Activated T-cell treated with anti-CD3 and anti-CD28 coated beads, Interleukin-2, amount 50 U/mL, for 24 hours (primary cell): Measurements from ENCODE around the gene NOL3.
A peak's percentile ranks its signal among the peaks of the same experiment; 100 is the strongest.

Experiments
- DNase-seq: peaks from one replicate; pipeline ENCODE4 v3.0.0-alpha.2; 2020
- H3K27ac Mint-ChIP-seq: 2 replicates; pipeline ENCODE4 v1.8.0; 2020; ENCODE audit warnings: mild to moderate bottlenecking, mixed read lengths
- H3K27me3 Mint-ChIP-seq: 2 replicates; pipeline ENCODE4 v1.8.0; 2020; ENCODE audit warnings: mixed read lengths
- H3K36me3 Mint-ChIP-seq: 2 replicates; pipeline ENCODE4 v1.8.0; 2020; ENCODE audit warnings: low read depth, mixed read lengths
- H3K4me1 Mint-ChIP-seq: 2 replicates; pipeline ENCODE4 v1.8.0; 2020; ENCODE audit warnings: low read depth, mixed read lengths
- H3K4me3 Mint-ChIP-seq: 2 replicates; pipeline ENCODE4 v1.8.0; 2020; ENCODE audit warnings: mild to moderate bottlenecking, moderate library complexity, mixed read lengths
- H3K9me3 Mint-ChIP-seq: 2 replicates; pipeline ENCODE4 v1.8.0; 2020; ENCODE audit warnings: mixed read lengths

NOL3 gene

DNA sequence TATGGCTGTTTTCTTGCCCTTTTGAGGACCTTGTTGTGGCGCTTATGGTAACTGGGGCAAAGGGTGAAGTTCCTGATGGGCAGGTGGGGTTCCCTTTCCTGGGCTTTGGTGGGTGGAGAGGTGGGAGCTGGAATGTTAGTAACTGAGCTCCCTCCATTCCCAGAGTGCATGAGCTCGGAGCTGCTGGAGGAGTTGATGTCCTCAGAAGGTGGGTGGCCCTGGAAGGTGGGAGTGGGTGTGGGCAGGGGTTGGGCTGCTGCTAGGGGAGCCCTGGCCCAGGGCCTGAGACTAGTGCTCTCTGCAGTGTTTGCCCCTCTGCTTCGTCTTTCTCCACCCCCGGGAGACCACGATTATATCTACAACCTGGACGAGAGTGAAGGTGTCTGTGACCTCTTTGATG, 27.4 kb downstream of the NOL3 start:
- Mint-ChIP-seq H3K4me3 (no peak overlapping the region), H3K36me3 (peaks cover 91% of the 10 kb centered on the region), H3K4me1 (peaks cover 41% of the 10 kb centered on the region), H3K27ac (peak overlapping the region; percentile 55), H3K27me3 (no peaks in the 10 kb centered on the region), H3K9me3 (no peaks in the 10 kb centered on the region)
- DNase-seq: no peak

DNA sequence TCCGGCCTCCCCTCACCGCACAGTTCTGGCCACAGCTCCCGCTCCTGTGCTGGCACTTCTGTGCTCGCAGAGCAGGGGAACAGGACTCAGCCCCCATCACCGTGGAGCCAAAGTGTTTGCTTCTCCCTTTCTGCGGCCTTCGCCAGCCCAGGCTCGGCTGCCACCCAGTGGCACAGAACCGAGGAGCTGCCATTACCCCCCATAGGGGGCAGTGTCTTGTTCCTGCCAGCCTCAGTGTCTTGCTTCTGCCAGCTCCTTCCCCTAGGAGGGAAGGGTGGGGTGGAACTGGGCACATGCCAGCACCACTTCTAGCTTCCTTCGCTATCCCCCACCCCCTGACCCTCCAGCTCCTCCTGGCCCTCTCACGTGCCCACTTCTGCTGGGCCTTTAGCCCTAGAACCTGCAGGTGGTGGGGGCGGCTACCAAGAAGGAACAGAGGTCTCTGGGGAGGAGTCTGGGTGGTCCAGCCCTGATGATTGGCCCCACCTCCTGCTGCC, 27.9 kb downstream of the NOL3 start:
- Mint-ChIP-seq H3K4me1 (peaks cover 35% of the 10 kb centered on the region), H3K27me3 (no peaks in the 10 kb centered on the region), H3K27ac (no peak overlapping the region), H3K4me3 (no peak overlapping the region), H3K36me3 (peaks cover 87% of the 10 kb centered on the region), H3K9me3 (no peaks in the 10 kb centered on the region)
- no peak for DNase-seq

DNA sequence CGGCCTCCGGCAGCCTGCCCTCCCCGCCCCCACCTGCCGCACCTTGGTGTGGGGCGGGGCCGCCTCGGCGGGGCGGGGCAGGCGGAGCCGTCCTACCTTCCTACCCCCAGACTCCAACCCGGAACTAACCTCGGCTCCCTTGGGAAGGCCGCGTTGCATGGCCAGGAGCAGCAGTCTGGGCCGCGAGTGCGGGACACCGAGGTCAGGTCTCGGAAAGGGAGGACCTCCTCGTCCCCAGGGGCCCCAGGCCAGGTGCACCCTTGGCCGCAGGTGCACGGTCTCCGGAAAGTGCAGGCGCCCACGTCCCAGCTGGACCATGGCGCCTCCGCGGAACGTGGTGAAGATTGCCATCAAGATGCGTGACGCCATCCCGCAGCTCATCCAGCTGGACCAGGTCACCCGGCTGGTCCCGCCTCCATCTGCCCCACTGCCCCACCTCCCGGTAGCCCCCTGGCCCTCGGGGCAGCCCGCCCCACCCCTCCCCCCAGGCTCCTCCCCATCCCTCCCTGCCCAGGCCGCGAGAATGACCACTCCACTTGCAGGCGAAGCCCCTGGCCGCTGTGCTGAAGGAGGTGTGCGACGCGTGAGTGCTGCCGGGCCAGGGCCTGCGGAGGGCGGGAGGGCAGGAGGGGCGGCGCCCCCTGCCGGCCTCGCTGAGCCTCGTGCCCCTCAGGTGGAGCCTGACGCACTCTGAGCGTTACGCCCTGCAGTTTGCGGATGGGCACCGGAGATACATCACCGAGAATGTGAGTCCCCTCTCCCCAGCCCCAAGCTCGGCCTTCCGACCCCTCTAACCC, 28.9 kb downstream of the NOL3 start, which contains the start of gene ELMO3:
ELMO3 (plus strand) TSS at position 121 of the 797 bp plus-strand sequence; CDS start at position 317, 196 bp downstream.
- peaks cover 26% of the 10 kb centered on the region for H3K4me1 Mint-ChIP-seq
- H3K36me3 Mint-ChIP-seq: peaks cover 87% of the 10 kb centered on the region
- peak within 1 kb of the TSS; percentile 55 for H3K27ac Mint-ChIP-seq
- no peak for DNase-seq
- H3K9me3 Mint-ChIP-seq: no peaks in the 10 kb centered on the region
- no peaks in the 10 kb centered on the region for H3K27me3 Mint-ChIP-seq
- no peak within 1 kb of the TSS for H3K4me3 Mint-ChIP-seq

DNA sequence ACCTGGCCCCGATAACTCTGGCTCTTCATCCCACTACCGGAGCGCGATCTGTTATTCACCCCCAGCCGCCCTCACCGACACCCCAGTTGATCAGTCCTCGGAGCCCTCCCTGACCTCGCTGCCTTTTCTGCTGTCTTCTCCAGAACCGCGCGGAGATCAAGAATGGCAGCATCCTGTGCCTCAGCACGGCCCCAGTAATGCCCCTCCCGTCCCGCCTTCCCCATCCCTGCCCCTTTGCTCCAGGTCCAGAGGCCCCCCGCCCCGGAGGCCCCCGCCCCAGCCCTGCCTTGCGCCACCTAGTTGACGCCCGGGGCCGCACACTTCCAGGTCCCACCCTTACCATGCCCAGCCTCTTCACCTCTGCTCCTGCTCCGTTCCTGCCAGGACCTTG, 29.5 kb downstream of the NOL3 start:
- no peak overlapping the region for H3K4me3 Mint-ChIP-seq
- no peaks in the 10 kb centered on the region for H3K9me3 Mint-ChIP-seq
- peaks cover 20% of the 10 kb centered on the region for H3K4me1 Mint-ChIP-seq
- no peaks in the 10 kb centered on the region for H3K27me3 Mint-ChIP-seq
- DNase-seq: no peak
- no peak overlapping the region for H3K27ac Mint-ChIP-seq
- H3K36me3 Mint-ChIP-seq: peaks cover 87% of the 10 kb centered on the region

DNA sequence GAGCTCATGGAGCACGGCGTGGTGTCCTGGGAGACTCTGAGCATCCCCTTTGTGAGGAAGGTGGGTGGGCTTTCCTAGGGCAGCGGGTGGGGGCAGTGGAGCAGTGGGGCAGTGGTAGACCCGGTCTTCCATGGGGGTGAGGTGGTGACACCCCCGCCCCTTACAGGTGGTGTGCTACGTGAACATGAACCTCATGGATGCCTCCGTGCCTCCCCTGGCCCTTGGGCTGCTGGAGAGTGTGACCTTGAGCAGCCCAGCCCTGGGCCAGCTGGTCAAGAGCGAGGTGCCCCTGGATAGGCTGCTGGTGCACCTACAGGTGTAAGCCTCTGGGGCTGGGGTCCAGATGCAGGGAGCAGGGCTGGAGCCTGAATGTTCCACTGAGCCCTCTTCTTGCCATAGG, 30.2 kb downstream of the NOL3 start:
- Mint-ChIP-seq H3K27ac (no peak overlapping the region), H3K27me3 (no peaks in the 10 kb centered on the region), H3K4me3 (no peak overlapping the region), H3K4me1 (peaks cover 15% of the 10 kb centered on the region), H3K36me3 (peaks cover 80% of the 10 kb centered on the region), H3K9me3 (no peaks in the 10 kb centered on the region)
- DNase-seq: no peak

- Mint-ChIP-seq H3K27ac (no peak overlapping the region), H3K9me3 (no peaks in the 10 kb centered on the region), H3K4me3 (no peak overlapping the region), H3K4me1 (peaks cover 5% of the 10 kb centered on the region), H3K27me3 (no peaks in the 10 kb centered on the region), H3K36me3 (peaks cover 78% of the 10 kb centered on the region)
- DNase-seq: no peak
Measured at GRCh38 chr16:67201411-67202345, 31.3 kb downstream of the NOL3 start.

GRCh38 chr16:67202426-67202825, 32.1 kb downstream of the NOL3 start:
- H3K9me3 Mint-ChIP-seq: no peaks in the 10 kb centered on the region
- DNase-seq: no peak
- peaks cover 73% of the 10 kb centered on the region for H3K36me3 Mint-ChIP-seq
- H3K4me3 Mint-ChIP-seq: no peak overlapping the region
- no peak overlapping the region for H3K27ac Mint-ChIP-seq
- no peaks in the 10 kb centered on the region for H3K27me3 Mint-ChIP-seq
- H3K4me1 Mint-ChIP-seq: no peaks in the 10 kb centered on the region

DNA sequence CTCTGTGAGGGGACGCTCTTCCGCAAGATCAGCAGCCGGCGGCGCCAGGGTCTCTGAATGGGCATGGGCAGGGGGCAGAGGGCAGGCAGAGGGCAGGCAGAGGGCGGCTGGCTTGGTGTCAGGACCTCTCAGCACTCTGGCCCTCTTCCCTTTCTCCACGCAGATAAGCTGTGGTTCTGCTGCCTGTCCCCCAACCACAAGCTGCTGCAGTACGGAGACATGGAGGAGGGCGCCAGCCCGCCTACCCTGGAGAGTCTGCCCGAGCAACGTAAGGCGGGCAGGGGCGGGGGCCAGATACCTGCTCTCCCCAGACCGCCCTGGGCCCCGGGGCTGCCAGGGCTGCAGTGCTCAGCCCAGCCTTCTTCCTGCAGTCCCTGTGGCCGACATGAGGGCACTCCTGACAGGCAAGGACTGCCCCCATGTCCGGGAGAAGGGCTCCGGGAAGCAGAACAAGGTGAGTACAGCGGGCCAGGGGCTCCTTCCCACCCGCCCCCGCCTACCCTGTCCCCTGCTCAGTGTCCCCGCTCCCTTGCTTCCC, 32.7 kb downstream of the NOL3 start:
- Mint-ChIP-seq H3K4me3 (no peak overlapping the region), H3K4me1 (no peaks in the 10 kb centered on the region), H3K27ac (no peak overlapping the region), H3K27me3 (no peaks in the 10 kb centered on the region), H3K36me3 (peaks cover 67% of the 10 kb centered on the region), H3K9me3 (no peaks in the 10 kb centered on the region)
- no peak for DNase-seq

- Mint-ChIP-seq H3K4me1 (no peaks in the 10 kb centered on the region), H3K27ac (peak overlapping the region; percentile 14), H3K36me3 (peaks cover 61% of the 10 kb centered on the region), H3K9me3 (no peaks in the 10 kb centered on the region), H3K27me3 (no peaks in the 10 kb centered on the region), H3K4me3 (no peak overlapping the region)
- DNase-seq: no peak
Measured at GRCh38 chr16:67204076-67204475, 33.7 kb downstream of the NOL3 start.

GRCh38 chr16:67206129-67206837, 35.9 kb downstream of the NOL3 start:
- Mint-ChIP-seq H3K27me3 (no peaks in the 10 kb centered on the region), H3K9me3 (no peaks in the 10 kb centered on the region), H3K36me3 (peaks cover 44% of the 10 kb centered on the region), H3K27ac (peak overlapping the region; percentile 77), H3K4me1 (no peaks in the 10 kb centered on the region), H3K4me3 (no peak overlapping the region)
- DNase-seq: no peak

GRCh38 chr16:67206838-67207248, 36.5 kb downstream of the NOL3 start:
- peaks cover 39% of the 10 kb centered on the region for H3K36me3 Mint-ChIP-seq
- no peaks in the 10 kb centered on the region for H3K4me1 Mint-ChIP-seq
- H3K9me3 Mint-ChIP-seq: no peaks in the 10 kb centered on the region
- H3K27ac Mint-ChIP-seq: peak overlapping the region; percentile 77
- H3K27me3 Mint-ChIP-seq: no peaks in the 10 kb centered on the region
- DNase-seq: no peak
- H3K4me3 Mint-ChIP-seq: no peak overlapping the region

DNA sequence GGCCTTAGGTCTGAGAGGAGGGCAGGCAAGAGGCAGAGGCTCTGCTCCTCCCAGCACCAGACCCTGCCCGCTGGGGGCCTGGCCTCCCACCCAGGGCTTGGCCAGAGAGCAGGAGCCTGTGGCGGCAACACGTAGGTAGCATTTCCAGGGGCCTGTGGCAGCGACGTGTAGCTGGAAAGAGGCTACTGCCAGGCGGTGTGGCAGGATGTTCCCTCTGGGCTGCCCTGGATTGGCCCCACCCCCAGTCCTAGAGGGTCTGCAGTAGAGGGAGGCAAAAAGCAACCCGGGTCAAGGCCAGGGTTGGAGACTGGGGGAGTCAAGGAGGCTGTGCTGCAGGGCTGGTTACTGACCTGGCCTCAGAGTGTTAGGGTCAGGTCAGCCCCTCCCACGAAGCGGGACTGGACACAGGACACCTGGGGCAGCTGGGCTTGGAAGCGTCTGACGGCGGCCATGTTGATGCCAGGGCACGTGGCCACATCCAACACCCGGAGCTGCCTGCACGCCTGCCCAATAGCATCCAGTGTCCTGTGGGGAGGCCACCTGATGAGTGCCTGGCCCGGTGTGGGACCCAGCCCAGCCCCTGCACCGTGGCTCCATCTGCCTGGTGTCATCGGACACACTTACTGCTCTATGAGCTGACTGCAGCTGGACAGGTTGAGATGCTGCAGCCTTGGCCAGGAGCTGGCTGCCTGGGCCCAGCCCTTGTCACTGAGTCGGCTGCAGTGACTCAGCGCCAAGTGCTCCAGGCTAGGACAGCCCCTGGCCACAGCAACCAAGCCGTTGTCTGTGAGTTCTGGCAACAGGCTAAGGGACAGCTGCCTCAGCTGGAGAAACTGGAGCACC, 37.1 kb downstream of the NOL3 start:
- Mint-ChIP-seq H3K4me3 (no peak overlapping the region), H3K36me3 (peaks cover 32% of the 10 kb centered on the region), H3K9me3 (no peaks in the 10 kb centered on the region), H3K27ac (peak overlapping the region; percentile 77), H3K27me3 (no peaks in the 10 kb centered on the region), H3K4me1 (no peaks in the 10 kb centered on the region)
- no peak for DNase-seq

DNA sequence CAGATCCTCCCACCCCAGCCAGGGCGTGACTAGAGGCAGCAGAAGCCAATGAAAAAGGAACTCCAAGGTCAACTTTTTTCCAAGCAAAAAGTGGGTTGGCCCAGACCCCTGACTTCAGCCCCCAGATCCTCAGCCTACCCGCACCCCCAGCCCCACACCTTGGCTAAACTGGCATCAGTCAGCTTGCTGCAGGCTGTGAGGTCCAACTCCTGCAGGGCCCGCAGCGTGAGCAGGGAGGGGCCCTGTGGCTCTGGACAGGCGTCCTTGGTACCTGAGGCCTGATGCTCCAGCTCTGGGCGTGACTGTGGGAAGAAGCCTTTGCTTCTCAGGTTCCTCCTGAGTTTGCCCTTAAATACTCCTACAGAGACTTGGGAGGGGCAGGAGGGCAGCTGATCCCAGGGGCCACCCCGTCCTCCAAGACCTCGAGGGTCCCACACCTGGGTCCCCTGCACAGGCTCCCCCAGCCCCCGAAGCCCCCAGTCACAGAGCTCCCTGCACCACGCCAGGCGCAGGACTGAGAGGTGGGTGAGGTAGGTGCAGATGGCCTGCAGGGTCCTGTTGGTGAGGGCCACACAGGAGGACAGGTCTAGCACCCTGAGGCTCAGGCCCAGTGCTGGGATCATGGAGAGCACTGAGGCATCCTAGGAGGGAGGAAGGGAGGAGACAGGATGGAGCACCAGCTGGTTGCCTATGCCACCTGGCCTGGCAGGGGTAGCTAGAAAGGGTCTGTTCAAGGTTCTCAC, 38.0 kb downstream of the NOL3 start:
- Mint-ChIP-seq H3K36me3 (peaks cover 27% of the 10 kb centered on the region), H3K4me1 (no peaks in the 10 kb centered on the region), H3K27me3 (no peaks in the 10 kb centered on the region), H3K9me3 (no peaks in the 10 kb centered on the region), H3K4me3 (no peak overlapping the region), H3K27ac (peak overlapping the region; percentile 23)
- no peak for DNase-seq
